Brain microvascular endothelial cell (primary cell): ENCODE results near the gene ATXN7L3.
"Not testable (repeated sequence)": the region's sequence is repeated elsewhere in the genome, so short reads cannot be mapped to it uniquely, and the experiment has no call there.

ENCODE experiments used
- DNase-seq: peaks from one replicate; pipeline ENCODE4 v3.0.0-alpha.2; 2020
- H3K27ac ChIP-seq: fragments of 250-450 bp; sonication (Bioruptor Pico); 2 replicates; pipeline ENCODE4 v1.5.1; 2020; ENCODE audit warnings: mild to moderate bottlenecking, moderate library complexity
- H3K27me3 ChIP-seq: fragments of 250-450 bp; sonication (Bioruptor Pico); replicated peaks from 2 replicates; pipeline ENCODE4 v1.5.1; 2020; ENCODE audit warnings: mild to moderate bottlenecking
- H3K36me3 ChIP-seq: fragments of 250-450 bp; sonication (Bioruptor Pico); replicated peaks from 2 replicates; pipeline ENCODE4 v1.5.1; 2020; ENCODE audit warnings: mild to moderate bottlenecking
- H3K4me3 ChIP-seq: 2 replicates; pipeline ENCODE4 v1.5.1; 2011; ENCODE audit warnings: low read depth, mild to moderate bottlenecking, control low read depth, low read length, moderate library complexity
- in situ Hi-C: cut with HindIII; loops from 2 replicates; pipeline ENCODE4 v1.10.0; 2017; ENCODE audit warnings: low sequenced_read_pairs, low pct_ligation_motif_present
- TF ChIP-seq, protein P1 (sequence below): IDR thresholded peaks from 2 replicates; pipeline ENCODE4 v1.5.1; 2011; ENCODE audit warnings: low read depth, mild to moderate bottlenecking, moderate library complexity, low read length, control low read depth, inconsistent platforms; ENCODE audit errors: missing control alignments

The ATXN7L3 gene

DNA sequence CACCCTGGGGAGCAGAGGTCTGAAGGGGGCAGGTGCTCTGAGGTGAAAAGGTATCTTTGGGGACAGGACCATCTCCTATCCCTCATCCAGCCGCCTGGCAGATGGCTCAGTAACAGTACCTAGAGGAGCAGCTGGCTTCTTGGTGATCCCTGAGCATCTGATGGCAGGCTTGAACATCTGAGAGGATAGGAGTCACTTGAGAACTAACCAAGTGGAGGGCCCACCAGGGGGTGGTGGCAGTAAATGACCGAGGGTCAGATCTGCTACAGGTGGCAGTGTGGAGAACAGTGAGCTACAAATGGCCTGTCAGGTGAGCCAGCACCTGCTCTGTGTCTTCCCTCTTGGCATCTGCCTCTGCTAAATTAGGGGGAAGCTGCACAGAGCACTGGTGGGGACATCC, 44.2 kb downstream of the ATXN7L3 start:
- no peak for DNase-seq
- Histone ChIP-seq H3K4me3 (no peak overlapping the region), H3K27ac (no peak overlapping the region), H3K27me3 (no peaks in the 10 kb centered on the region), H3K36me3 (no peaks in the 10 kb centered on the region)
- in situ Hi-C loops: no loop called here
- TF ChIP-seq, protein P1, sequence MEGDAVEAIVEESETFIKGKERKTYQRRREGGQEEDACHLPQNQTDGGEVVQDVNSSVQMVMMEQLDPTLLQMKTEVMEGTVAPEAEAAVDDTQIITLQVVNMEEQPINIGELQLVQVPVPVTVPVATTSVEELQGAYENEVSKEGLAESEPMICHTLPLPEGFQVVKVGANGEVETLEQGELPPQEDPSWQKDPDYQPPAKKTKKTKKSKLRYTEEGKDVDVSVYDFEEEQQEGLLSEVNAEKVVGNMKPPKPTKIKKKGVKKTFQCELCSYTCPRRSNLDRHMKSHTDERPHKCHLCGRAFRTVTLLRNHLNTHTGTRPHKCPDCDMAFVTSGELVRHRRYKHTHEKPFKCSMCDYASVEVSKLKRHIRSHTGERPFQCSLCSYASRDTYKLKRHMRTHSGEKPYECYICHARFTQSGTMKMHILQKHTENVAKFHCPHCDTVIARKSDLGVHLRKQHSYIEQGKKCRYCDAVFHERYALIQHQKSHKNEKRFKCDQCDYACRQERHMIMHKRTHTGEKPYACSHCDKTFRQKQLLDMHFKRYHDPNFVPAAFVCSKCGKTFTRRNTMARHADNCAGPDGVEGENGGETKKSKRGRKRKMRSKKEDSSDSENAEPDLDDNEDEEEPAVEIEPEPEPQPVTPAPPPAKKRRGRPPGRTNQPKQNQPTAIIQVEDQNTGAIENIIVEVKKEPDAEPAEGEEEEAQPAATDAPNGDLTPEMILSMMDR: no peak

DNA sequence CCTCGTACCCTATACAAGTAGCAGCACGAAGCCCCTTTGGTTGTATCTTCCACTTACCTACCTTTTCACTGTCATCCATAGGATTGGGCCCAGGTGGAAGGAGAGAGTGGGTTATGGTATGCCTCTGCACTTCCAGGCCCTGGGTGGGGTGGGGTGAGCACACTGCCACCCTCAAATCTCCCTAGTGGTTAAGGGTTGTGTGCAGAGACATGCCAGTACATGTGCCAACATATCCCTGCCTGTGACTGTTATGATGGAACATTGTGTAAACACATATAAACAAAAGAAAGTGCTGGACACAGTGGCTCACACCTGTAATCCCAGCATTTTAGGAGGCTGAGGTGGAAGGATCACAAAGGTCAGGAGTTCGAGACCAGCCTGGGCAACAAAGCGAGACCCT, 46.8 kb downstream of the ATXN7L3 start:
- Histone ChIP-seq H3K27ac (no peak overlapping the region), H3K4me3 (no peak overlapping the region), H3K27me3 (no peaks in the 10 kb centered on the region), H3K36me3 (no peaks in the 10 kb centered on the region)
- DNase-seq: no peak
- TF ChIP-seq, protein P1: no peak
- in situ Hi-C loops: no loop called here

DNA sequence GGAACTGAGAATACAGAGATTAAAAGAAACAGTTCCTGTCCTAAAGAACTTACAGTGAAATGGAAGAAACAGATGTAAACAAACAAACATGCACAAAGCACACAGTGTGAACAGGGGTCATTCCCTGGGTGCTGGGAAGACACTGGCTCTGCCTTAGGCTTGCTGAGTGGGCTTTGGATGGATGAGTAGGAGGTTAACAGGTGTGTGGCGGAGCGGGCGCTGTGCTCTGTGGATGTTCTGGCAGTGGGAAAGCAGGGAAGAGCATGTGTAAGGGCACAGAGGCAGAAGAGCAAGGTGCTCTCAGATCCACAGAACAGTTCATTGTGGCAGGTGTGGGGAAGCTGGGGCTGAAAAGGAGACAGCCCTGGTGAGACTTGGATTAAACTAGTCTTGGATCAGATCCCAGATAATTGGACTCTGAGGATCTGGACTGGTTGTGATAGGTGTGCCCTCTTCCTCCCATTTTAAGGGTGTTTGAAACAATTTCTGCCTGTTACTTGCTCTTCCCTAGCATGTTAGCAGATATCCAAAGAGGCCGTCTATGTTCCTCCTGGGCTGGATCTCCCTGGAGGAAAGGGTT, 49.8 kb downstream of the ATXN7L3 start:
- H3K36me3 ChIP-seq: no peaks in the 10 kb centered on the region
- no peak for DNase-seq

DNA sequence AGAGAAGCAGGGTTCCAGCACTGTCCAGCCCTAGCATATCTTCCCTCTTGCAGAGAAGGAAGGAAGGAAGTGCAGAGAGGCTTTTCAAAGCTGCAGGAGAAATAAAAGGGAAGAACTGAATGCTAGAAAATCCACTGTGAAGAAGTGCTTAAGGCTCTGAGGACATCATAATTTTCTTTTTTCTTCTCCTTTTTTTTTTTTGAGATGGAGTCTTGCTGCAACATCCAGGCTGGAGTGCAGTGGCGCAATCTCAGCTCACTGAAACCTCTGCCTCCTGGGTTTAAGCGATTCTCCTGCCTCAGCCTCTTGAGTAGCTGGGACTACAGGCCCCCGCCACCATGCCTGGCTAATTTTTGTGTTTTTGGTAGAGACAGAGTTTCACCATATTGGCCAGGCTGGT, 50.6 kb downstream of the ATXN7L3 start:
- not testable (repeated sequence) for DNase-seq, H3K36me3 ChIP-seq

More for the DNA sequence above, 49.8 kb downstream of the ATXN7L3 start:
- TF ChIP-seq, protein P1: no peak
- Histone ChIP-seq H3K4me3 (no peak overlapping the region), H3K27ac (no peak overlapping the region), H3K27me3 (no peaks in the 10 kb centered on the region)
- in situ Hi-C loops: no loop called here

DNA sequence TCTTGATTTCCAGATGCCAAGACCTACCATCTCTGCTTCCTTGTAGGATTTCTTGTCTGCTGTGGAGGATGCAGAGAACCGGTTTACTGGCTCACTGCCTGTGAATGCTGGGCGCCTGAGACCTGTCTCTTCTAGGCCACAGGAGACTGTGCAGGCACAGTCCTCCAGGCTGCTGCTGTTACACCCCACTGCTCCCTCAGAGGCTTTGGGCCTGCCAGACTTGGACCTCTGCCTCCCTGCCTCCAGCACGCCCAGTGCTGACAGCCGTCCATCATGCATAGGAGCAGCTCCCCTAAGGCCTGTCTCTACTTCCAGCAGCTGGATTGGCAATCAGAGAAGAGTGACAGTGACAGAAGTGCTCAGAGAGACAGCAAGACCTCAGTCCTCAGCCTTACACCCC, 51.9 kb downstream of the ATXN7L3 start:
- TF ChIP-seq, protein P1: no peak
- no peaks in the 10 kb centered on the region for H3K27me3 ChIP-seq
- DNase-seq: no peak
- no peak overlapping the region for H3K4me3 ChIP-seq
- in situ Hi-C loops: no loop called here
- H3K27ac ChIP-seq: no peak overlapping the region
- H3K36me3 ChIP-seq: no peaks in the 10 kb centered on the region

More for the DNA sequence above, 50.6 kb downstream of the ATXN7L3 start:
- H3K27me3 ChIP-seq, in situ Hi-C loops, H3K27ac ChIP-seq, H3K4me3 ChIP-seq: not testable (repeated sequence)

DNA sequence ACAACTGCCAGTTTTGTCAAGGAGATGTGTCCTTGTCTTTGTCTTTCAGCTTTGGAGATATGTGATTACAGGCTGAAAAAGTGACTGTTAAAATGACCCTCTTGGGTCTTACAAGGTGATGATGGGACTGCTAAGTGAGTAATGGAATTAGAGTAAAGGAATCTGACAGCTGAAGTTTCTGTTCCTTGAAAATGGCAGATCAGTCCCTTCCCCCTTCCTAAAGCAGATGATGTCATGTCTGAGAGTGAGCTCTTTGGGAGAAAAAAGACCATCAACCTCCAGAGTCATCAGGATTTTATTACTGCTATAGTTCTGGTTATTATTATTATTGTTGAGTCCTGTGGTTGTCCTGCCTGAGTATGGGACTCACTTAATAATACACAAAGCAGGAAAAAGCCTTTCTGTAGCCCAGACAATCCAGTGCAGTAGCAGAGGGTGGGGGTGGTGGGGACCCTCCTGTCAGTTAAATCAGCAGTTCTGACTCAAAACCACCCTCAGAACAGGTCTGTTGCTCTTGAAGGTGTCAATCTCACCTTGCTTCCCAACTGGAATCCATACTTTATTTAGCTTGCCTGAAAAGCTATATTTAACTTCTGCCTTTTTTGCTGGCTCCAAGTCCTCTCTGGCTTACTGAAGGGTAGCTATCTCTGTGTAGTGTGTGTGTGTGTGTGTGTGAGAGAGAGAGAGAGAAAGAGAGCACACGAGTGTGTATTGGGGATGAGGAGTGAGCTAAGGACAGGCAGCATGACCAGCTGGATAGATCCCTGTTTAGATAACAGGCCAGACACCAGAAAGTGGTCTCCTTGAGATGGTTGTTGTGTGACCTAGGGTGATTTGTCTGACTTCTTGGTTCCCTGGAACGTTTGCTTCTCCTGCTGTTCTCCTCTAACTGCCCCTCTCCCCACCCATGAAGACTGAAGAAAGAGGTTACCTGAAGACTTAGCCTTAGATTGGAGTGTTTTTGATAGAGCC, 53.0 kb downstream of the ATXN7L3 start:
- Histone ChIP-seq H3K27me3 (no peaks in the 10 kb centered on the region), H3K36me3 (no peaks in the 10 kb centered on the region), H3K27ac (no peak overlapping the region), H3K4me3 (no peak overlapping the region)
- in situ Hi-C loops: no loop called here
- DNase-seq: no peak
- TF ChIP-seq, protein P1: no peak
